ENCODE results near the gene DAP3. TPM values are rescaled to one million over a fixed set of nuclear protein-coding genes. Genes with fewer than 3 reads are reported as not detected.
A peak's percentile ranks its signal among the peaks of the same experiment; 100 is the strongest.
"Not testable (repeated sequence)": the region's sequence is repeated elsewhere in the genome, so short reads cannot be mapped to it uniquely, and the experiment has no call there.

Gene DAP3
- total and polyA plus RNA-seq, 7 donors = 82.3 to 145 (median 108) TPM

GRCh38 chr1:155650231-155650757 is 38.6 kb upstream of the DAP3 start:
- Histone ChIP-seq H3K27ac (no peak overlapping the region), H3K36me3 (ENCODE audit: insufficient read depth in 1 of 2, low read depth in 1 of 2) (no peaks in the 10 kb centered on the region), H3K4me1 (no peaks in the 10 kb centered on the region), H3K27me3 (ENCODE audit: insufficient read depth in 3 of 3, low read length in 2 of 3) (no peaks in the 10 kb centered on the region), H3K9me3 (no peaks in the 10 kb centered on the region), H3K4me3 (no peak overlapping the region)
- ATAC-seq = no peak
- intact Hi-C loops (cut with DNase I) = no loop called here
- TF ChIP-seq CTCF (IDR thresholded peaks at IDR 0.05) = no peak
- 87 to 92% (median 89%) methylated on average over 7 of the region's 7 CpGs for WGBS, 3 donors
- no peak for DNase-seq

DNA sequence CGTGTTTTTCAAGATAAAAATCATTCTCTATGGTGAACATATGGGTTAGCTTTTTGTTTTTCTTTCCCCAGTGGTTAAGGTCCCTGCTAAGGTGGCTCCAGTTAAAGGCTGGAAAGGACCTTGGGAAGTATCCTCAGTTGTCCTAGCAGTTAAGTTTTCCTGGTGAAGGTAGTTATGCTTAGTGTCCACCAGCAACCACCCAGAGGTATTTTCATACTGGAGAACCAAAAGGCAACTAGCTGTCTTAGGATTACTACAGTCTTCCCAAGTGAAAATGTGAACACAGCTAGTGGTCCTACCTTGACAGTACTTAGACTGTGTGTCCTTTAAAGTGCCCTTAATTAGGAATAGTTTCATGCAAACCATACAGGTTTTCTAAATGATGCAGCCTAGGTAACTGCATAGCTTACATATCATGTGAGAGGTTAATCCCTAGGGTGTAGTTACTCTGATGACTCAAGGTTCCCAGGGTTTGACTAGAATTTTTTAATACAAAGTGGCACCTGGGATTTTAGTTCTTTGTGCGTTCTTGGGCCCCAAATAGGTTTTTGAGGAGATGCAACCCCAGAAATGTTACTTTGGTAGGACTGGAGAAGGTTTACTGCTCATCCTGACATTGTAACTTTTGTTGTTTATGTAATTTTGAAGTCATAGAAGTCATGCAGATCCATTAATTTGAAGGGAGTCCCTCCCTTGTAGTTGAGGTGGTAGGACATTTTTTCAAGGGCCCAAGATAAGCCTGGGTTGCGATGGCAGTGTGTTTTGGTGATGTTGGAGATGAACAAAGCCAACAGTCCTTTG is 36.8 kb upstream of the DAP3 start:
- no peak for DNase-seq
- H3K27me3 ChIP-seq (ENCODE audit: insufficient read depth in 3 of 3, low read length in 2 of 3) = no peaks in the 10 kb centered on the region
- no peak for ATAC-seq
- no peak overlapping the region for H3K27ac ChIP-seq
- intact Hi-C loops (cut with DNase I) = no loop called here
- WGBS, 3 donors = 75 to 80% (median 79%) methylated on average over 3 of the region's 3 CpGs
- no peaks in the 10 kb centered on the region for H3K9me3 ChIP-seq
- H3K36me3 ChIP-seq (ENCODE audit: insufficient read depth in 1 of 2, low read depth in 1 of 2) = no peaks in the 10 kb centered on the region
- H3K4me3 ChIP-seq = no peak overlapping the region
- no peak for TF ChIP-seq CTCF (IDR thresholded peaks at IDR 0.05)
- H3K4me1 ChIP-seq = no peaks in the 10 kb centered on the region

- DNase-seq = no peak
- Histone ChIP-seq H3K4me3 (no peak overlapping the region), H3K27me3 (ENCODE audit: insufficient read depth in 3 of 3, low read length in 2 of 3) (no peaks in the 10 kb centered on the region), H3K4me1 (no peaks in the 10 kb centered on the region), H3K36me3 (ENCODE audit: insufficient read depth in 1 of 2, low read depth in 1 of 2) (no peaks in the 10 kb centered on the region), H3K9me3 (no peaks in the 10 kb centered on the region), H3K27ac (no peak overlapping the region)
- TF ChIP-seq CTCF (IDR thresholded peaks at IDR 0.05) = no peak
- 80 to 86% (median 82%) methylated on average over 3 of the region's 3 CpGs for WGBS, 3 donors
- intact Hi-C loops (cut with DNase I) = no loop called here
- ATAC-seq = no peak
These were observed 35.9 kb upstream of the DAP3 start for GRCh38 chr1:155652951-155653350.

DNA sequence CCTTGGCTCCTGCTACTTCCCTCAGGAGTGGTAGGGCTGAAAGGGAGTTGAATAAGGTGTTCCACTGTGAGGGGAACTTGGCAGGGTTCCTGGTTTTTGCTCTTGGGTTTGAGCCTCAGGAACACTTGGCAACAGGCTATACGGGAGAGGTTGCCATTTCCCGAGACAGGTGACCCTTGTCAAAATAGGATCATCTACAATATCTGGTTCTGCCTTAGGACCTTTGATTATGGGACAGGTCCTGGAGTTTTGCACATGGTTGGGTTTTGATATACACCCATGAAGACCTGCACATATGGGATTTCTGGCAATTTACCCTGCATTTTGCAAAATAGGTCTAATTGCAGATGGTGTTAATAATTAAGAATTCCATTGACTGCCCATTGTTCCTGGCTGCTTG is 31.4 kb upstream of the DAP3 start:
- intact Hi-C loops (cut with DNase I) = no loop called here
- Histone ChIP-seq H3K36me3 (ENCODE audit: insufficient read depth in 1 of 2, low read depth in 1 of 2) (peaks cover 15 to 42% of the 10 kb centered on the region in 2 donors), H3K4me3 (no peak overlapping the region), H3K4me1 (no peaks in the 10 kb centered on the region), H3K27ac (no peak overlapping the region), H3K9me3 (no peaks in the 10 kb centered on the region), H3K27me3 (ENCODE audit: insufficient read depth in 3 of 3, low read length in 2 of 3) (no peaks in the 10 kb centered on the region)
- no peak for TF ChIP-seq CTCF (IDR thresholded peaks at IDR 0.05)
- ATAC-seq = peak in 1 of 4 donors; percentile 14
- WGBS, 3 donors = 19 to 40% (median 31%) methylated on average over 2 of the region's 2 CpGs
- DNase-seq = no peak

GRCh38 chr1:155661239-155661638 is 27.7 kb upstream of the DAP3 start:
- H3K36me3 ChIP-seq (ENCODE audit: insufficient read depth in 1 of 2, low read depth in 1 of 2) = peaks cover 15 to 80% of the 10 kb centered on the region in 2 donors
- not testable (repeated sequence) for ATAC-seq; DNase-seq; H3K27ac ChIP-seq; H3K27me3 ChIP-seq (ENCODE audit: insufficient read depth in 3 of 3, low read length in 2 of 3); H3K4me1 ChIP-seq; H3K4me3 ChIP-seq; H3K9me3 ChIP-seq
- WGBS, 3 donors = 82 to 100% (median 93%) methylated on average over 3 of the region's 4 CpGs
- intact Hi-C loops (cut with DNase I) = loop anchor here (10.0 kb wide), 2 partner anchors 264 to 654 kb away; no protein-coding TSS in a partner anchor
